Peyer's patch (tissue), 4 donors: Measurements from ENCODE around the gene LRPPRC.

Source experiments
- CTCF ChIP-seq, 6 experiments: fragments of 450-650 bp in 4 of 6; fragments of 200-600 bp in 2 of 6; sonication (generic) in 1 of 6; IDR thresholded peaks; one replicate each; pipeline ENCODE4 v1.5.1; 2017 to 2019; ENCODE audit warnings: antibody characterized with exemption in 6 of 6, mild to moderate bottlenecking in 3 of 6, moderate library complexity in 1 of 6
- POLR2A ChIP-seq, 2 donors: fragments of 450-650 bp; IDR thresholded peaks; one replicate each; pipeline ENCODE4 v1.5.1; 2017; ENCODE audit warnings: antibody characterized with exemption in 2 of 2, mild to moderate bottlenecking in 2 of 2, moderate library complexity in 2 of 2

GRCh38 chr2:43943809-43944452 is 51.9 kb downstream of the LRPPRC start:
- TF ChIP-seq CTCF (IDR thresholded peaks at IDR 0.05) (no peak), POLR2A (IDR thresholded peaks at IDR 0.05) (no peak)
